22Rv1 (cell line): ENCODE measurements around the gene NT5C1B.

Experiments used
- CTCF ChIP-seq: fragments of 450-650 bp; IDR thresholded peaks from 2 replicates; pipeline ENCODE4 v1.5.1; 2017; ENCODE audit warnings: mild to moderate bottlenecking
- ZFX ChIP-seq: fragments of 450-650 bp; IDR thresholded peaks from 2 replicates; pipeline ENCODE4 v1.6.1; 2017; ENCODE audit warnings: antibody characterized with exemption, borderline replicate concordance

GRCh38 chr2:18578033-18578432 lies 11.3 kb downstream of the NT5C1B start:
- no peak for TF ChIP-seq CTCF
- no peak for TF ChIP-seq ZFX
